Testis (tissue), 2 donors: ENCODE data around the gene CNTROB.

Source experiments
- CTCF ChIP-seq, 3 experiments: fragments of 450-650 bp in 2 of 3; fragments of 200-600 bp in 1 of 3; sonication (generic) in 1 of 3; IDR thresholded peaks; one replicate each; pipeline ENCODE4 v1.5.1; 2016 to 2019; ENCODE audit warnings: antibody characterized with exemption in 3 of 3, mild to moderate bottlenecking in 2 of 3, moderate library complexity in 1 of 3
- POLR2A ChIP-seq: fragments of 450-650 bp; IDR thresholded peaks from one replicate; pipeline ENCODE4 v1.6.1; 2017; ENCODE audit warnings: antibody characterized with exemption, mild to moderate bottlenecking, moderate library complexity

GRCh38 chr17:7885367-7886226 is 46.4 kb upstream of the CNTROB start:
- no peak for TF ChIP-seq CTCF (IDR thresholded peaks at IDR 0.05)
- no peak for TF ChIP-seq POLR2A
